K562 (cell line): ENCODE results near the gene COL4A2. TPM values are rescaled to one million over a fixed set of nuclear protein-coding genes. Genes with fewer than 3 reads are reported as not detected.
A peak's percentile ranks its signal among the peaks of the same experiment; 100 is the strongest.

Source experiments
- ARID3B ChIP-seq: fragments of 250-450 bp; sonication (Bioruptor Pico); IDR thresholded peaks from 2 replicates; pipeline ENCODE4 v1.4.0; 2020; ENCODE audit warnings: borderline replicate concordance
- ARNT ChIP-seq, 2 experiments: fragments of 450-650 bp; IDR thresholded peaks; 2 replicates each; pipeline ENCODE4 v1.6.1; 2016; ENCODE audit warnings: mild to moderate bottlenecking in 1 of 2
- BRCA1 ChIP-seq, 2 experiments: fragments of 450-650 bp in 1 of 2; sonication (generic) in 1 of 2; formaldehyde crosslinking in 1 of 2; IDR thresholded peaks; 2 replicates each; pipeline versions ENCODE4 v1.5.0 to v1.6.1; 2017 to 2020; ENCODE audit warnings: mild to moderate bottlenecking in 1 of 2, missing genetic modification reagents in 1 of 2
- CUX1 ChIP-seq: fragments of 200-800 bp; sonication (Bioruptor generic); IDR thresholded peaks from 2 replicates; pipeline ENCODE4 v1.6.1; 2016; ENCODE audit warnings: missing genetic modification characterization, missing compliant biosample characterization
- EGR1 ChIP-seq: fragments of 450-650 bp; conservative IDR thresholded peaks from 2 replicates; pipeline ENCODE4 v1.6.1; 2017; ENCODE audit warnings: mild to moderate bottlenecking
- EP400 ChIP-seq: fragments of 450-650 bp; IDR thresholded peaks from 2 replicates; pipeline ENCODE4 v1.6.1; 2017; ENCODE audit warnings: antibody characterized with exemption, mild to moderate bottlenecking, moderate library complexity
- HEY1 ChIP-seq: fragments of 250-450 bp; sonication (Bioruptor Pico); IDR thresholded peaks from 2 replicates; pipeline ENCODE4 v1.5.0; 2020; ENCODE audit warnings: mild to moderate bottlenecking, moderate library complexity, borderline replicate concordance
- NBN ChIP-seq: fragments of 450-650 bp; IDR thresholded peaks from 2 replicates; pipeline ENCODE4 v1.6.1; 2016; ENCODE audit warnings: low read depth, mild to moderate bottlenecking
- RAD21 ChIP-seq, 2 experiments: fragments of 250-450 bp in 1 of 2; fragments of 450-650 bp in 1 of 2; sonication (Bioruptor Pico) in 1 of 2; formaldehyde crosslinking in 1 of 2; IDR thresholded peaks in 1 of 2; conservative IDR thresholded peaks in 1 of 2; 2 replicates each; pipeline versions ENCODE4 v1.4.0 to v1.8.0; 2020 to 2022; ENCODE audit warnings: mild to moderate bottlenecking in 2 of 2, moderate library complexity in 1 of 2
- XRCC5 ChIP-seq: fragments of 200-400 bp; formaldehyde crosslinking; IDR thresholded peaks from 2 replicates; pipeline ENCODE4 v1.6.1; 2017; ENCODE audit warnings: low read depth, mild to moderate bottlenecking, low read length
- ZBTB9 ChIP-seq: fragments of 450-650 bp; formaldehyde crosslinking; IDR thresholded peaks from 2 replicates; pipeline ENCODE4 v1.4.0; 2020; ENCODE audit warnings: mild to moderate bottlenecking, moderate library complexity
- ZC3H8 ChIP-seq: fragments of 450-650 bp; IDR thresholded peaks from 2 replicates; pipeline ENCODE4 v1.6.1; 2017
- ZNF354B ChIP-seq: fragments of 250-450 bp; sonication (Bioruptor Pico); IDR thresholded peaks from 2 replicates; pipeline ENCODE4 v1.4.0; 2020
- ZNF398 ChIP-seq: fragments of 250-450 bp; sonication (Bioruptor Pico); IDR thresholded peaks from 2 replicates; pipeline ENCODE4 v1.8.0; 2021; ENCODE audit warnings: moderate library complexity, mild to moderate bottlenecking, inconsistent platforms
- ZNF431 ChIP-seq: sonication (generic); formaldehyde crosslinking; IDR thresholded peaks from 2 replicates; pipeline ENCODE4 v1.8.0; 2022; ENCODE audit warnings: mild to moderate bottlenecking, missing genetic modification reagents
- ZNF707 ChIP-seq: fragments of 250-450 bp; sonication (Bioruptor Pico); conservative IDR thresholded peaks from 2 replicates; pipeline ENCODE4 v1.8.0; 2022; ENCODE audit warnings: inconsistent platforms, mild to moderate bottlenecking, moderate library complexity
- polyA plus RNA-seq, 8 experiments: library from polyadenylated mRNA; depleted of rRNA in 4 of 8; stranded (reverse) in 5 of 8; unstranded in 3 of 8; fragments of >200 nt; fragmentation: Nextera tagmentation in 2 of 8; fragmentation: Illumina TruSeq in 1 of 8; extraction: Ambion mirVana in 2 of 8; extraction: Trizol in 1 of 8; gene quantifications; 2 replicates each; pipeline versions ENCODE4 v1.2.1 to v1.2.3, GENCODE V29; 2011 to 2014; ENCODE audit warnings: inconsistent platforms in 1 of 8, missing spikeins in 1 of 8
- total RNA-seq, 7 experiments: library from RNA; depleted of rRNA in 6 of 7; stranded (reverse); fragments of >200 nt in 6 of 7; fragmentation: Illumina TruSeq in 2 of 7; extraction: Trizol in 2 of 7; gene quantifications; 2 replicates each; pipeline versions ENCODE4 v1.2.1 to v1.2.3, GENCODE V29; 2011 to 2021; ENCODE audit warnings: low replicate concordance in 1 of 7

COL4A2 gene
- total and polyA plus RNA-seq, 9 of the 15 experiments (the other 6 are each of a cell fraction or from before 2014, with no cell fraction given): 0.13 to 15.2 (median 8.1) TPM

- TF ChIP-seq HEY1: no peak
- TF ChIP-seq EGR1: no peak; the same call in 1 of the 2 replicates
- TF ChIP-seq ARNT (IDR thresholded peaks at IDR 0.05): 0 out of 4 replicates have a peak, but pooled peaks of 1 of the 2 experiments have one; percentile 18
- no peak for TF ChIP-seq ZBTB9 (CRISPR knock-in tag)
- no peak for TF ChIP-seq ZC3H8
- TF ChIP-seq ZNF398 (CRISPR knock-in tag): no peak
- no peak for TF ChIP-seq XRCC5
- peak in 1 of 2 experiments; percentile 17; a peak in 1 of 4 replicates for TF ChIP-seq RAD21 (CRISPR knock-in tag; conservative IDR thresholded peaks at IDR 0.05 in 1 of 2, IDR thresholded peaks at IDR 0.05 in 1 of 2)
- peak; percentile 41; the same call in 1 of the 2 replicates for TF ChIP-seq CUX1 (CRISPR knock-in tag)
- no peak for TF ChIP-seq ZNF354B (CRISPR knock-in tag)
- TF ChIP-seq ZNF707 (CRISPR knock-in tag): no peak
- TF ChIP-seq EP400: peak; percentile 83
- TF ChIP-seq BRCA1 (IDR thresholded peaks at IDR 0.05): no peak
- TF ChIP-seq BRCA1 (CRISPR knock-in tag; IDR thresholded peaks at IDR 0.05): no peak
- no peak for TF ChIP-seq ARID3B
- no peak; the same call in 1 of the 2 replicates for TF ChIP-seq ZNF431
- TF ChIP-seq NBN: no peak
Observed at GRCh38 chr13:110506859-110507566, 199.9 kb downstream of the COL4A2 start (continued).
